Neural progenitor cell (in vitro differentiated cells): ENCODE measurements around the gene ZNF503. TPM values are rescaled to one million over a fixed set of nuclear protein-coding genes. Genes with fewer than 3 reads are reported as not detected.
A peak's percentile ranks its signal among the peaks of the same experiment; 100 is the strongest.

Experiments
- DNase-seq: peaks from one replicate; pipeline ENCODE4 v3.0.0-alpha.2; 2016; ENCODE audit warnings: low spot score
- H2AFZ ChIP-seq: fragments of 200-600 bp; sonication (generic); replicated peaks from 2 replicates; pipeline ENCODE4 v1.6.1; 2016; ENCODE audit warnings: antibody characterized with exemption
- H3F3A ChIP-seq: fragments of 200-600 bp; sonication (generic); 2 replicates; pipeline ENCODE4 v1.6.1; 2016; ENCODE audit warnings: antibody characterized with exemption, low read depth
- H3K27ac ChIP-seq: fragments of 200-600 bp; sonication (generic); 2 replicates; pipeline ENCODE4 v1.5.1; 2016; ENCODE audit warnings: mild to moderate bottlenecking
- H3K27me3 ChIP-seq: fragments of 200-600 bp; sonication (generic); 2 replicates; pipeline ENCODE4 v1.6.1; 2016; ENCODE audit warnings: mild to moderate bottlenecking, moderate library complexity
- H3K36me3 ChIP-seq: fragments of 200-600 bp; sonication (generic); 2 replicates; pipeline ENCODE4 v1.5.1; 2016
- H3K4me1 ChIP-seq: fragments of 200-600 bp; sonication (generic); 2 replicates; pipeline ENCODE4 v1.6.1; 2016; ENCODE audit warnings: mixed run types
- H3K4me2 ChIP-seq: fragments of 200-600 bp; sonication (generic); 2 replicates; pipeline ENCODE4 v1.6.1; 2016
- H3K4me3 ChIP-seq: fragments of 200-600 bp; sonication (generic); 2 replicates; pipeline ENCODE4 v1.5.1; 2016
- H3K79me2 ChIP-seq: fragments of 200-600 bp; sonication (generic); 2 replicates; pipeline ENCODE4 v1.6.1; 2016; ENCODE audit warnings: low read depth
- H3K9ac ChIP-seq: fragments of 200-600 bp; sonication (generic); 2 replicates; pipeline ENCODE4 v1.6.1; 2016
- H3K9me3 ChIP-seq: fragments of 200-600 bp; sonication (generic); 2 replicates; pipeline ENCODE4 v1.5.1; 2016; ENCODE audit warnings: low read depth
- H4K20me1 ChIP-seq: fragments of 200-600 bp; sonication (generic); 2 replicates; pipeline ENCODE4 v1.6.1; 2016; ENCODE audit warnings: low read depth
- H3K27ac Mint-ChIP-seq: 3 replicates; pipeline ENCODE4 v1.8.0; 2021; ENCODE audit warnings: mixed read lengths
- H3K27me3 Mint-ChIP-seq: 2 replicates; pipeline ENCODE4 v1.8.0; 2022; ENCODE audit warnings: low read depth, mild to moderate bottlenecking, inconsistent platforms, moderate library complexity, mixed read lengths; ENCODE audit not compliant: insufficient read depth
- H3K36me3 Mint-ChIP-seq: 3 replicates; pipeline ENCODE4 v1.8.0; 2021; ENCODE audit warnings: mixed read lengths
- H3K4me1 Mint-ChIP-seq: 3 replicates; pipeline ENCODE4 v1.8.0; 2021; ENCODE audit warnings: mixed read lengths
- H3K4me3 Mint-ChIP-seq: 3 replicates; pipeline ENCODE4 v1.8.0; 2021; ENCODE audit warnings: mild to moderate bottlenecking, moderate library complexity, mixed read lengths
- H3K9me3 Mint-ChIP-seq: 3 replicates; pipeline ENCODE4 v1.8.0; 2020; ENCODE audit warnings: mixed read lengths
- EZH2 ChIP-seq: fragments of 200-600 bp; sonication (generic); IDR thresholded peaks from 2 replicates; pipeline ENCODE4 v1.6.1; 2017; ENCODE audit warnings: antibody characterized with exemption, mild to moderate bottlenecking, moderate library complexity
- EZH2phosphoT487 ChIP-seq: fragments of 200-600 bp; sonication (generic); IDR thresholded peaks from 2 replicates; pipeline ENCODE4 v1.6.1; 2017; ENCODE audit warnings: antibody characterized with exemption
- total RNA-seq: library from RNA; depleted of rRNA; stranded (reverse); fragments of >200 nt; gene quantifications from 2 replicates; pipeline ENCODE4 v1.2.3, GENCODE V29; 2015; ENCODE audit warnings: low replicate concordance
- TF ChIP-seq, protein P1 (sequence below): fragments of 200-600 bp; sonication (generic); IDR thresholded peaks from 2 replicates; pipeline ENCODE4 v1.5.1; 2017; ENCODE audit warnings: antibody characterized with exemption, mild to moderate bottlenecking

The ZNF503 gene
- total RNA-seq, 1 donor from 2014 or later: 8.3 TPM

DNA sequence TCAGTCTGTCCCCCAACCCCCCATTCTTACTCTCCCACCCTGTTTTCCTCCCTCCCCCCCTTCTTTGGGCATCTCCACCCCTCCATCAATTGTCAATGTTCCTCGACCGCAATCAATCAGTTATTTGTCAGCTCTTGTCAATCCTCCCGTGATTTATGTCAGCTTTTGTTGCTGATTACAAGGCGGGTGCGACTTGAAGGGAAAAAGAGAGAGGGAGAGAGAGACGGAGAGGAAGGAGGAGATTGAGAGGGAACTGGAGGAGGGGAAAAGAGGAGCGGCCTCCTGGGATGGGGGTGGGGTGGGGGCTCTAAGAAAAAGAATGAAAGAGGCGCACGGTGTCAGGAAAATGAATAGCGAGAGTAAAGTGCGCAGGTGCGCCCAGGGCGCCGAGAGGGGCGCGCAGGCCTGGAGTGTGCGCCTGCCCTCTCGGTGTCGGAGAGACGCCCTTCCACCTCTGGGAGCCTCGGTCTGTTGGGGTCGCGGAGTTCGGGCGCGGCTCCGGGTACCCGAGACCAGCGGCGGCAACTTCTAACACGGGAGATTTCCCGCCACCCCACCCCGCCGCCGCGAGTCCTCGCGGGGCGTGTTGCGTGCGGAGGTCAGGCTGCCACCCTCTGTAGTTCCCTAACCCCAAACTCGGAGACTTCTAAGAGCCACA lies 1.1 kb upstream of the ZNF503 start:
- H3K9me3 Mint-ChIP-seq: no peaks in the 10 kb centered on the region
- Histone ChIP-seq H3F3A (peaks cover 63% of the 10 kb centered on the region), H3K9ac (no peak overlapping the region), H3K4me2 (peak overlapping the region; percentile 80), H3K27ac (peak overlapping the region; percentile 68), H3K79me2 (peaks cover 47% of the 10 kb centered on the region), H3K27me3 (peaks cover 75% of the 10 kb centered on the region), H3K36me3 (peaks cover 4% of the 10 kb centered on the region), H2AFZ (no peak overlapping the region), H3K4me3 (peak overlapping the region; percentile 87), H3K4me1 (peaks cover 32% of the 10 kb centered on the region), H4K20me1 (peaks cover 50% of the 10 kb centered on the region), H3K9me3 (no peaks in the 10 kb centered on the region)
- peak overlapping the region; percentile 89 for H3K4me3 Mint-ChIP-seq
- peaks cover 37% of the 10 kb centered on the region for H3K27me3 Mint-ChIP-seq
- H3K27ac Mint-ChIP-seq: peak overlapping the region; percentile 98
- H3K36me3 Mint-ChIP-seq: peaks cover 10% of the 10 kb centered on the region
- peaks cover 29% of the 10 kb centered on the region for H3K4me1 Mint-ChIP-seq
- peak; percentile 76 for DNase-seq
- TF ChIP-seq EZH2phosphoT487: peak; percentile 31
- TF ChIP-seq, protein P1, sequence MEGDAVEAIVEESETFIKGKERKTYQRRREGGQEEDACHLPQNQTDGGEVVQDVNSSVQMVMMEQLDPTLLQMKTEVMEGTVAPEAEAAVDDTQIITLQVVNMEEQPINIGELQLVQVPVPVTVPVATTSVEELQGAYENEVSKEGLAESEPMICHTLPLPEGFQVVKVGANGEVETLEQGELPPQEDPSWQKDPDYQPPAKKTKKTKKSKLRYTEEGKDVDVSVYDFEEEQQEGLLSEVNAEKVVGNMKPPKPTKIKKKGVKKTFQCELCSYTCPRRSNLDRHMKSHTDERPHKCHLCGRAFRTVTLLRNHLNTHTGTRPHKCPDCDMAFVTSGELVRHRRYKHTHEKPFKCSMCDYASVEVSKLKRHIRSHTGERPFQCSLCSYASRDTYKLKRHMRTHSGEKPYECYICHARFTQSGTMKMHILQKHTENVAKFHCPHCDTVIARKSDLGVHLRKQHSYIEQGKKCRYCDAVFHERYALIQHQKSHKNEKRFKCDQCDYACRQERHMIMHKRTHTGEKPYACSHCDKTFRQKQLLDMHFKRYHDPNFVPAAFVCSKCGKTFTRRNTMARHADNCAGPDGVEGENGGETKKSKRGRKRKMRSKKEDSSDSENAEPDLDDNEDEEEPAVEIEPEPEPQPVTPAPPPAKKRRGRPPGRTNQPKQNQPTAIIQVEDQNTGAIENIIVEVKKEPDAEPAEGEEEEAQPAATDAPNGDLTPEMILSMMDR: peak; percentile 9
- peak; percentile 43 for TF ChIP-seq EZH2

DNA sequence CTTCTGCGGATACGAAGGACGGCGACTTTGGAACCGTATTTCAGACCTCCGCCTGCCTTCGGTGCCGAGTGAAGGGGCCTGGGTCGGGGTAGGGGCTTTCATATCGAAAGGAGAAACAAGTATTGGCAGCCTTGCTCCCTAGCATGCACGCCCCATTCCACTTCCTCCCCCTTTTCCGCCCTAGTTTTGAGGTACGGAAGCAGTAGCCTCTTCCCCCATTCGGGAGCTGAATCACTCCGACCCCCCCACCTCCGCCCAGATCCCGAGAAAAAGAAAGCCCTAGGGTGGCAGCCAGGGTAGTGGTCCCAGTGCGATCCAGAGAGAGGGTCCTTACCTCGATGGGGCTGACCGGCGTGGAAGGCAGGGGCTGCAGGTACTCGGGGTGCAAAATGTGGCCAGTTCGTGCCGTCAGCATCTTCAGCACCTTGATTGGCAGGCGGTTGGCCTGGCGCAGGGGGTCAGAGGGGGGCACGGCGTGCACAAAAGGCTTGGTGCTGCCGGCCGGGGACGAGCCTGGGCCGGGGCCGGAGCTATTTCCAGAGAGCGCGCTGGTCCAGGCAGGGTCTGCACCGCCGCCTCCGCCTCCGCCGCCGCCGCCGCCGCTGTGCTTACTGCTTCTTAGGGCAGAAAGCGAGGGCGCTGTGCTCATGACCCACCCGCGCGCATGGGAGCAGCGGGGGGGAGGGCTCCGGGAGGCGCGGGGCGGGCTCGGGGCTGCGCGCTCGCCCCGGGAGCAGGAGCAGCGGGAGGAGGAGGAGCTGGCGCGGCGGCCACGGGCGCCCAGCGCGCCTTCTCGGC lies 594 bp downstream of the ZNF503 start:
- Mint-ChIP-seq H3K27ac (no peak overlapping the region), H3K4me3 (peak overlapping the region; percentile 97), H3K27me3 (peaks cover 27% of the 10 kb centered on the region), H3K9me3 (no peaks in the 10 kb centered on the region), H3K36me3 (peaks cover 13% of the 10 kb centered on the region), H3K4me1 (peaks cover 18% of the 10 kb centered on the region)
- H3K4me1 ChIP-seq: peaks cover 28% of the 10 kb centered on the region
- peak overlapping the region; percentile 20 for H3K9ac ChIP-seq
- H3K27ac ChIP-seq: peak overlapping the region; percentile 16
- no peak overlapping the region for H2AFZ ChIP-seq
- peaks cover 41% of the 10 kb centered on the region for H3K79me2 ChIP-seq
- DNase-seq: peak; percentile 72
- H3K4me3 ChIP-seq: peak overlapping the region; percentile 87
- H4K20me1 ChIP-seq: peaks cover 54% of the 10 kb centered on the region
- peak overlapping the region; percentile 80 for H3K4me2 ChIP-seq
- peaks cover 4% of the 10 kb centered on the region for H3K36me3 ChIP-seq
- H3K9me3 ChIP-seq: no peaks in the 10 kb centered on the region
- TF ChIP-seq EZH2phosphoT487 (no peak), EZH2 (no peak)
- TF ChIP-seq, protein P1: no peak
- H3F3A ChIP-seq: peaks cover 54% of the 10 kb centered on the region
- peaks cover 75% of the 10 kb centered on the region for H3K27me3 ChIP-seq

DNA sequence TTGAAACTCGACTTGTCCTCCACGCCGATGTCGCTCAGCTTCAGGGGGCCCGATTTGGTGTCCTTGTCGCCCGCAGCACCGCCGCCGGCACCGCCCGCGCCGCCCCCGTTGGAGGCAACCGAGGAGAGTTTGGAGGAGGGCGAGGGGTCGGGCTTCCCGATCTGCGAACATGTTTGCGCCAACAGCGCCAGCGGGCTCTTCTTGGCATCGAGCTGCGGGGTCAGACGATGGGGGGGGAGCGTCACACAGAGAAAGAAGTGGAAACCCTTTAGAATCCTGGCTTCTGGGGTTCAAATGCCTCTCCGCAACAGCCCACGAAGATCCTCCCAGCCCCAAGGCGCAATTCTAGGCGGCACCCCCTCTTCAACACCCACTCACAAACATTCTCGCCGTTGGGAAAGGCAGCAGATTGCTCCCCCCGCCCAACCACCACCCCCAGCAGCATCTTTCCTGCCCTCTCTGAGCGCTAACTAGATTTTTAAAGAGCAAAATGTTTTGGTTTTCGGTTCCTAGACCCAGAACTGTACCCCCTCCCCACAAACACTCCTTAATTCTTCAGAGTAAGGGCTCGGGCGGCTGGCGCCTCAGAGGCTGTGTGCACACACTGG lies 1.3 kb downstream of the ZNF503 start:
- H3K4me3 ChIP-seq: peak overlapping the region; percentile 87
- H4K20me1 ChIP-seq: peaks cover 57% of the 10 kb centered on the region
- H3K4me3 Mint-ChIP-seq: peak overlapping the region; percentile 97
- peaks cover 22% of the 10 kb centered on the region for H3K4me1 ChIP-seq
- H3K9me3 ChIP-seq: no peaks in the 10 kb centered on the region
- H3K27ac ChIP-seq: no peak overlapping the region
- H3K9me3 Mint-ChIP-seq: no peaks in the 10 kb centered on the region
- H3K36me3 Mint-ChIP-seq: peaks cover 13% of the 10 kb centered on the region
- TF ChIP-seq EZH2phosphoT487 (no peak), EZH2 (peak; percentile 0)
- peaks cover 15% of the 10 kb centered on the region for H3K4me1 Mint-ChIP-seq
- peak overlapping the region; percentile 80 for H3K4me2 ChIP-seq
- H3K27ac Mint-ChIP-seq: peak overlapping the region; percentile 76
- H3K27me3 Mint-ChIP-seq: peaks cover 27% of the 10 kb centered on the region
- H2AFZ ChIP-seq: no peak overlapping the region
- peaks cover 4% of the 10 kb centered on the region for H3K36me3 ChIP-seq
- peaks cover 52% of the 10 kb centered on the region for H3F3A ChIP-seq
- H3K9ac ChIP-seq: peak overlapping the region; percentile 20
- peaks cover 41% of the 10 kb centered on the region for H3K79me2 ChIP-seq
- peak; percentile 56 for DNase-seq
- H3K27me3 ChIP-seq: peaks cover 75% of the 10 kb centered on the region
